ENCODE data around the gene ATP13A3.

Gene ATP13A3

DNA sequence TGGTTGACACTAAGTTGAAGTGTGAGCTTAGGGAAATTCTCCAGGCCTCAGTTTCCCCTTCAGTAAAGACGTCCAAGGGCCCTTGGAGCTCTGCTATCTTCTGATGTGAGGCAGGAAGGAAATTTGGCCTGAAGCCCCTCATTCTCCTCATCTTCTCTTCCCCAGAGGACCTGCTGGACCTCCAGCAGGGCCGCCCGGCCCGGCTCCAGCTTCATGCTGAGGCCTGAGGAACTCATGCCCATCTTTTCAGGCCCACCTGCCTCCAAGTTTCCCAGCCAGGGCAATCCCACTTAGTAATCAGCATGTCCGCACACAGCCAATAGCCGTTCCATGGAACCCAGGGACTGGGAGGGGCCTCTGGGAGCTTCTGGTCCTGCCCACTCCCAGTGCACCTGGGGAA is 121.3 kb downstream of the ATP13A3 start:
- H3K4me3 ChIP-seq (replicated peaks in 1 of 2; ENCODE audit: low read depth in 2 of 2, low read length in 2 of 2) = no peak overlapping the region
- TF ChIP-seq CTCF (IDR thresholded peaks at IDR 0.05; ENCODE audit: low read depth, low read length) = no peak
- DNase-seq (ENCODE audit: low read depth in 2 of 2) = no peak

DNA sequence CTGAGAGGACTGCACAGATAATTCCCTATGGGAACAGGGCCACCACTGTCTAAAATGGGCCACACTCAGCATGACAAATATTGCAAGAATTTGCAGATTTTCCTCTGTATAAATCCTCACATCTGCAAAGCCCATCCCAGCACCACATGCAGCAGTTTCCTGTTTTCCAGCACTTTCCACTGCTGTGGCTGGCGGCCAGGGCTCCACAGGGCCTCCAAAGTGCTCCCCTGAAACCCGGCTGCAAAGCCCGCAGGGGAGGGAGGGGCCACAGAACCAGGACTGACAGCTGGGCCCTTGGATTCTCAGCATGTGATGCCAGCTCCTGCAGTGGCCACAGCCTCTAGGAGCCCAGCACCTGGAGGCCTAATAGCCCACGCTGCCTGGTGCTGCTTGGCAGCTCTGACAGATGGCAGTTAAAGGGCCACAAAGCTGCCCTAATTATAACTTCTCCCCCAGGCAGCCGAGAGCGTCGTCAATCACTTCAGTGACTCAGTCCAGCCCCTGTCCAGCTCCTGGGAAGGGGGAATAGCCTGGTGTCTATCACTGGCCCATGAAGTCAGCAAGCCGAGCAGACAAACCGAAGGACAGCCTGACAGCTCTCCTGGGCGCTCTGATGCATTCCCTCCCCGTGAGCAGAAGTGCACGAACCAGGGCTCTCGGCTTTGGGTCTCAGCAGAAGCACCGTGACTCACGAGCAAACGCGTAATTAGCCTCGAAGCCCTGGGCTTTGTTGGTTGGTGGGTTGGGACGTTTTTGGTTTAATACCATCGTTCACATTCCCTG is 122.0 kb downstream of the ATP13A3 start:
- H3K4me3 ChIP-seq (replicated peaks in 1 of 2; ENCODE audit: low read depth in 2 of 2, low read length in 2 of 2) = no peak overlapping the region
- no peak for TF ChIP-seq CTCF (IDR thresholded peaks at IDR 0.05; ENCODE audit: low read depth, low read length)
- DNase-seq (ENCODE audit: low read depth in 2 of 2) = peak; percentile 45 to 69

- no peak overlapping the region for H3K4me3 ChIP-seq (replicated peaks in 1 of 2; ENCODE audit: low read depth in 2 of 2, low read length in 2 of 2)
- no peak for TF ChIP-seq CTCF (IDR thresholded peaks at IDR 0.05; ENCODE audit: low read depth, low read length)
- no peak for DNase-seq (ENCODE audit: low read depth in 2 of 2)
Observed at GRCh38 chr3:194364314-194364651, 122.5 kb downstream of the ATP13A3 start.

DNA sequence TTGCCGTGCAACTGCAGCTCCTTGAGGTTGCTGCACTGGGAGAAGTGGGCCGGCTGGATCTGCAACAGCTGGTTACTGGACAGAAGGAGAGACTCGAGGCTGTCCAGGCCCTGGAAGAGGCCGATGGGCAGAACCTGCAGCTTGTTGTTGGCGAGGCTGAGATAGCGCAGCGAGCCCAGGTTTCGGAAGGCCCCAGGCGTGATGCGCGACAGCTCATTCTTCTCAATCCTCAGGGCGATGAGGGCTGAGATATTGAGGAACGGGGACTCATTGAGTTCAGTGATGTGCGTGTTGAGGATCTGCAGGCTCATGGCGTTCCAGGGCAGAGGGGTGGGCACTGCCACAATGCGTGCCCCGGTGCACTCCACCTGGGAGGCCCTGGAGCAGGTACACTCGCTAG is 126.2 kb downstream of the ATP13A3 start:
- TF ChIP-seq CTCF (IDR thresholded peaks at IDR 0.05; ENCODE audit: low read depth, low read length) = no peak
- DNase-seq (ENCODE audit: low read depth in 2 of 2) = no peak
- no peak overlapping the region for H3K4me3 ChIP-seq (replicated peaks in 1 of 2; ENCODE audit: low read depth in 2 of 2, low read length in 2 of 2)

DNA sequence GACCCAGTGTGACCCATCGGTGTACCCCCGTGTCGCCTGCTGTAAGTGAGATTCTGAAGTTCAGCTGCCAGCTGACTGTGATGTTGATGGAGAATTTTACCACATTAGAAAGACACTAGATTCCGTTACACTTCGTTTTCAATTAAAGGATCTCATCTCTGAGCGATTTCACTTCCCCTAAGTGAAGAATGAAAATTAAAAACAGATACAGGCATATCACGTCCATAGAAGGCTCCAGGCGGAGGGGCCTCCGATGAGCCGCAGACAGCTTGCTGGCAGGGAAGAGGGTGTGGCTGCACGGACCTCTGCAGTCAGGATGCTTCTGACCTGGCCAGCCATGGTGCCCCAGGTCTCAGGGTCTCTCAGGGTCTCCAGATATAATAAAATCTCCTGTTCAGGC is 129.1 kb downstream of the ATP13A3 start:
- no peak for DNase-seq (ENCODE audit: low read depth in 2 of 2)
- no peak for TF ChIP-seq CTCF (IDR thresholded peaks at IDR 0.05; ENCODE audit: low read depth, low read length)
- H3K4me3 ChIP-seq (replicated peaks in 1 of 2; ENCODE audit: low read depth in 2 of 2, low read length in 2 of 2) = no peak overlapping the region

GRCh38 chr3:194355379-194355778 is 131.4 kb downstream of the ATP13A3 start:
- H3K4me3 ChIP-seq (replicated peaks in 1 of 2; ENCODE audit: low read depth in 2 of 2, low read length in 2 of 2) = no peak overlapping the region
- no peak for TF ChIP-seq CTCF (IDR thresholded peaks at IDR 0.05; ENCODE audit: low read depth, low read length)

DNA sequence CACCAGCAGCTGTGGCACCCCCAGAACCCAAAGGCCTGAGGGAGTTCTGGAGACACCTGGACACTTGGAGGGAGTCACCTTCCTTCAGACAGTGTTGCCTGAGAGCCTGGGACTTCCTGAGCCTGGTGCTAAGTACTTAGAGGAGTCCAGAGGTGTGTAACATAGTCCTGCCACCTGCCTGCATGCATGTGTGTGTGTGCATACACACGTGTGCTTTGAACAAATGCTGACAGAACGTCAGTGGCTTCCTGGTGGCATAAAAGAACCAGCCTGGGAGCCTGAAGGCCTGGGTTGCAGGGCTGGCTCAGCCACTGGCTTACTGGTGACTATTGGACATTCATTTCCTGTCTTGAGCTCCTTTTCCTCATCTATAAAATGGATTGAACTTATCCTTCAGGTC is 132.5 kb downstream of the ATP13A3 start:
- no peak for TF ChIP-seq CTCF (IDR thresholded peaks at IDR 0.05; ENCODE audit: low read depth, low read length)

More at GRCh38 chr3:194355379-194355778, 131.4 kb downstream of the ATP13A3 start:
- peak in 1 of 2 donors; percentile 6 for DNase-seq (ENCODE audit: low read depth in 2 of 2)

More for the DNA sequence above, 132.5 kb downstream of the ATP13A3 start:
- no peak overlapping the region for H3K4me3 ChIP-seq (replicated peaks in 1 of 2; ENCODE audit: low read depth in 2 of 2, low read length in 2 of 2)
- no peak for DNase-seq (ENCODE audit: low read depth in 2 of 2)
